Muscle layer of colon (tissue), 2 donors: Measurements from ENCODE around the gene PHRF1.
"Not testable (repeated sequence)": the region's sequence is repeated elsewhere in the genome, so short reads cannot be mapped to it uniquely, and the experiment has no call there.

Experiments used
- H3K27ac ChIP-seq: one replicate; pipeline ENCODE4 v1.7.0; 2013; ENCODE audit warnings: low read depth, mild to moderate bottlenecking, low read length, moderate library complexity
- H3K27me3 ChIP-seq, 2 donors: one replicate each; pipeline ENCODE4 v1.7.0; 2013; ENCODE audit warnings: low read length in 2 of 2, mild to moderate bottlenecking in 2 of 2; ENCODE audit not compliant: insufficient read depth in 2 of 2, control insufficient read depth in 1 of 2
- H3K36me3 ChIP-seq: one replicate; pipeline ENCODE4 v1.7.0; 2013; ENCODE audit warnings: mild to moderate bottlenecking, low read length; ENCODE audit not compliant: insufficient read depth
- H3K4me1 ChIP-seq: one replicate; pipeline ENCODE4 v1.7.0; 2013; ENCODE audit warnings: mild to moderate bottlenecking, low read length; ENCODE audit not compliant: insufficient read depth
- H3K4me3 ChIP-seq, 2 donors: one replicate each; pipeline ENCODE4 v1.7.0; 2013; ENCODE audit warnings: low read length in 2 of 2, low read depth in 1 of 2, mild to moderate bottlenecking in 1 of 2, moderate library complexity in 1 of 2
- H3K9ac ChIP-seq: one replicate; pipeline ENCODE4 v1.7.0; 2013; ENCODE audit warnings: low read length
- H3K9me3 ChIP-seq: one replicate; pipeline ENCODE4 v1.7.0; 2013; ENCODE audit warnings: mild to moderate bottlenecking, low read length
- donor health status: abdominal sarcoma.
- donor health status: Adenocarcinoma of cecum.

The PHRF1 gene

DNA sequence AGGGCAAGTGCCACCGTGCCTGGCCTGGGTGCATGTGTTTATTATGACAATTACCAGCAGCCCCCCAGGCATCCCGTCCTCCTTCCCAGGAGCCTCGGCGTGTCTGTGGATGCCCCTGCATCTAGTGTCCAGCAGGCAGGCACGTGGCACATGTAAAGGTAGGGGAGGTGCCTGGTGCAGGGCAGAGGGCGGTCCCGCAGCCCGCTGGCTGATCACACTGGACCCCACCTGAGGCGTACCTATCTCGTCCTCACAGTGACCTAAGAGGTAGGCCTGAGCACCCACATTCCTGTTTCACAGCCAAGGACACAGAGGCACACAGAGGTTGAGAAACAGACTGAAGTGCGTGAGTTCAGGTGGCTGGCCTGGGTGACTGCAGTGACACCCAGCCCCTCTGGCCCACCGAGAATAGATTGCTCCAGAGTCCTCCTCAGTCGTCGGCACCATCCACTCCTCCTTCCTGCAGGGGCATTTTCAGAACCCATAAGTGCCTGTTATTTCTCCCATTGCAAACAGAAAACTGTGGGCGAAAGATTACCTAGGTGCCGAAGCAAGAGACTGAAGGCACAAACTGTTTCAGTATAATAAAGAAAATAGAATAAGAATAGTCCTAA, 3.0 kb upstream of the PHRF1 start:
- peaks cover 0 to 11% of the 10 kb centered on the region in 2 donors for H3K27me3 ChIP-seq
- peaks cover 24% of the 10 kb centered on the region for H3K4me1 ChIP-seq
- no peak overlapping the region for H3K9ac ChIP-seq
- H3K4me3 ChIP-seq: no peak overlapping the region
- no peaks in the 10 kb centered on the region for H3K9me3 ChIP-seq
- H3K36me3 ChIP-seq: no peaks in the 10 kb centered on the region
- H3K27ac ChIP-seq: no peak overlapping the region

DNA sequence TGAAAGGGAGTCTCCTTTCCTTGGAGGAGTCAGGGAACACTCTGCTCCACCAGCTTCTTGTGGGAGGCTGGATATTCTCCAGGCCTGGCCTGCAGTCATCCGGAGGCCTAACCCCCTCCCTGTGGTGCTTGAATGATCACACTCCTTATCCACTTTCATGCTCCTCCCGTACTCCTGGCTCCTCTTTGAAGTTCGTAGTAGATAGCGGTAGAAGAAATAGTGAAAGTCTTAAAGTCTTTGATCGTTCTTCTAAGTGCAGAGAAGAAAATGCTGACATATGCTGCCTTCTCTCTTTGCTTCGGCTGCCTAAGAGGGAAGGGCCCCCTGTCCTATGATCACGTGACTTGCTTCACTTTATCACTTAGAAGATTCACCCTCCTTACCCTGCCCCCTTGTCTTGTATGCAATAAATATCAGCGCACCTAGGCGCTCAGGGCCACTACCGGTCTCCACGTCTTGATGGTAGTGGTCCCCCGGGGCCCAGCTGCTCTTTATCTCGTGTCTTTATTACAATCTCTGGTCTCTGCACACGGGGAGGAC, 2.2 kb upstream of the PHRF1 start:
- H3K9me3 ChIP-seq, H3K9ac ChIP-seq, H3K36me3 ChIP-seq, H3K27ac ChIP-seq: not testable (repeated sequence)
- H3K27me3 ChIP-seq: peaks cover 0 to 11% of the 10 kb centered on the region in 2 donors
- H3K4me3 ChIP-seq: peak overlapping the region in 1 of 2 donors; percentile 58
- peaks cover 28% of the 10 kb centered on the region for H3K4me1 ChIP-seq

DNA sequence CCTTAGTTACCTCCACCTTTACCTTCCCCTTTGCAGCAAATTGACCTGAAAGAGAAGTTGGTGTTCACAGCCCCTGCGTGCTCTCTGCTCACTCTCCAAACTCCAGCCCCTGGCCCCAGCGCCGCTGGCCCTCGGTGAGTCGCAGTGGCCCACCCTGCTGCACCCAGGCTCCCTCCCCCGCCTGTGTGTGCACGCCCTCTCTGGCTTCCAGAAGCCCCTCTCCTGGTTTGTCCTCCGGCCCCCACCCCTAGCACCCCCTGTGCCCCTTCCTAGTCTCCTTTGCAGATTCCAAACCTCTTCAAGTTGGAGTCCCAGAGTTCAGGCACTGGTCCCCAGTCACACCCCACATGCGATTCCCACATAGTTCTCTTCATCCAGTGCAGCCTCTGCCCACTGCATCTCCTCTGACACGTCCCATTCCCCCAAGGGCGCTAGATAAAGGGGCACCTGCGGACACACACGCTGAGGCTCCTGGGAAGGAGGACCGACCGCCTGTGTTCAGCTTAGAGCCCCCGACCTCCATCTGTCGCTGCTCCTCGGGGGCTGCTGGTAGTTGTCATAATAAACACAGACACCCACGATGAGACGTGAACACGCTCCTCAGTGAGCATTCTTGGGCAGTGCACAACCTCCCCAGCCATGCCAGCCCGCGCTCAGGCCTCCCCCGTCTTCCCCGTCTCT, 1.5 kb upstream of the PHRF1 start:
- no peak overlapping the region for H3K27ac ChIP-seq
- peaks cover 30% of the 10 kb centered on the region for H3K4me1 ChIP-seq
- peaks cover 0 to 11% of the 10 kb centered on the region in 2 donors for H3K27me3 ChIP-seq
- H3K9ac ChIP-seq: no peak overlapping the region
- peak overlapping the region; percentile 54 to 58 for H3K4me3 ChIP-seq
- no peaks in the 10 kb centered on the region for H3K9me3 ChIP-seq
- no peaks in the 10 kb centered on the region for H3K36me3 ChIP-seq

DNA sequence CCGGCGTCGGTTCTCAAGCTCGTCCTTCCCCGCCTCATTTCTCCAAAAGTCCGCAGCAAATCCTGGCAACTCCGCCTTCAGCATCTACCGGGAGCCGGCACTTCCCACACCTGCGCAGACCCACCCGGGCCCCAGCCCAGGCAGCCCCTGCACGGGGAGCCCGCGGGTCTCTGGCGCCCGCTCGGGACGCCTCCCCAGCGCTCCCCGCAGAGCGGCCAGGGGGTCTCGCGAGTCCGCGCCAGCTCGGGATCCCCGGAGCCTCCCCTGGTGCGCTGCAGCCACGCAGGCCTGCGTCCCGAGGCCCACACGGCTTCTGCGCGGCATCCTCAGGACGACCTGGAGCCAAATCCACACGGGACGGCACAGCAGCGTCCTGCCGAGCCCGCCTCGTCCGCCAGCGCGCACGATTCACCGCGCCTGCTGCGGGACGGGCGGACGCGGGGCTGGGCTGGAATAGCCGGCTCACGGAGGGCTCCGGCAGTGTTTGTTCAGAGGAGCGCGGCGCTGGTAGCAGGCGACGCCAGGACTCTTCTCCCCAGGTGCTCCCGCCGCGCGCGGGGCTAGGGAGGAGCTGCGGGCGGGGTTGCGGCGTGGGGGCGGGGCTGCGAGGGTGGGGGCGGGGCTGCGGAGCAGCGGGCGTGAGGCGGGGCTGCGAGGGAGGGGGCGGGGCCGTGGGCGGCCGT, 816 bp upstream of the PHRF1 start:
- Histone ChIP-seq H3K4me1 (peaks cover 36% of the 10 kb centered on the region), H3K27me3 (peaks cover 0 to 11% of the 10 kb centered on the region in 2 donors), H3K9me3 (no peaks in the 10 kb centered on the region), H3K9ac (no peak overlapping the region), H3K4me3 (peak overlapping the region; percentile 54 to 58), H3K27ac (no peak overlapping the region), H3K36me3 (no peaks in the 10 kb centered on the region)

GRCh38 chr11:576811-577610, 741 bp downstream of the PHRF1 start:
- H3K27ac ChIP-seq: peak overlapping the region; percentile 73
- peaks cover 6% of the 10 kb centered on the region for H3K36me3 ChIP-seq
- H3K4me1 ChIP-seq: peaks cover 36% of the 10 kb centered on the region
- H3K4me3 ChIP-seq: peak overlapping the region; percentile 95 to 99
- no peaks in the 10 kb centered on the region for H3K9me3 ChIP-seq
- peaks cover 0 to 11% of the 10 kb centered on the region in 2 donors for H3K27me3 ChIP-seq
- H3K9ac ChIP-seq: peak overlapping the region; percentile 93

DNA sequence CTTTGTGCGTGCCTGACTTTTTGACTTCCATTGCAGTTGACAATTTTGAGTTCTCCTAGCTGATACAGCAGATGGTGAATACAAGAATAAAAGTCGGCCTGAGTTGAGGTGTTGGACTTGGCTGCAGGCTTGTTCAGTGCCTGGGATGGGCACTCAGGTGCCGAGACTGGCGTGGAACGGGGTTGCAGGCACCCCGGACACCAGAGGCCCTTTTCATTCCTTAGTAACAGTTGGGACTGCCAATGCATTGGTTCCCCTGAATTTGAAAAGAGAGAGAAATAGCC, 1.3 kb downstream of the PHRF1 start:
- Histone ChIP-seq H3K27me3 (peaks cover 0 to 11% of the 10 kb centered on the region in 2 donors), H3K9me3 (no peaks in the 10 kb centered on the region), H3K4me3 (peak overlapping the region in 1 of 2 donors; percentile 95), H3K4me1 (peaks cover 36% of the 10 kb centered on the region), H3K36me3 (peaks cover 8% of the 10 kb centered on the region), H3K9ac (peak overlapping the region; percentile 93), H3K27ac (peak overlapping the region; percentile 73)

DNA sequence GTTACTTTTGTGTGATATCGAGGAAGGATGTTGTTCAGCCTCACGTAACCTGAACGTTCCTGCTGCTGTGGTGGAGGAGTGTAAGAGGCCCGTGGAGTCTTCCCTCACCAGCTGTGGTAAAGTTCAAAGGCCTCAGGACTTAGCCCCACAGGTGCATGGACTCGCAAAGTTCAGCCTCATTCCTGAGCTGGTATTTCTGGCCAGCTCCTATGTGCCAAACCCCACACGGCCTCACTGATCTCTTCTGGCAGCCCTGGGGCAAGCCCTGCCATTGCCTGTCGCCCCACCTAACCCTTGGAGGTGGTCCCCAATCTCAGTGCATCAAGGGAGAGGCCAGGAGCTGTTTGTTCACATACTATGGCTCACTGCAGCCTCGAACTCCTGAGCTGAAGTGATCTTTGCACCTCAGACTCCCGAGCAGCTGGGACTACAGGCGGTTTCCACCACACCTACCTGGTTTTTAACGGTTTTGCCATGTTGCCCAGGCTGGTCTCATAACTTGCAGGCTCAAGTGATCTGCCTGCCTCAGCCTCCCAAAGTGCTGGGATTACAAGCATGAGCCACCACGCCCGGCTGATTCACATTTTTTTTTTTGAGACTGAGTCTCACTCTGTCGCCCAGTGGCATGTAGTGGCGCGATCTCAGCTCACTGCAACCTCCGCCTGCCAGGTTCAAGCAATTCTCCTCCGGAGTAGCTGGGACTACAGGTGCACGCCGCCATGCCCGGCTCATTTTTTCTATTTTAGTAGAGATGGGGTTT, 2.2 kb downstream of the PHRF1 start:
- Histone ChIP-seq H3K9me3 (no peaks in the 10 kb centered on the region), H3K27ac (no peak overlapping the region), H3K27me3 (peaks cover 0 to 8% of the 10 kb centered on the region in 2 donors), H3K36me3 (peaks cover 12% of the 10 kb centered on the region), H3K9ac (peak overlapping the region; percentile 93), H3K4me3 (peak overlapping the region in 1 of 2 donors; percentile 95), H3K4me1 (peaks cover 36% of the 10 kb centered on the region)

DNA sequence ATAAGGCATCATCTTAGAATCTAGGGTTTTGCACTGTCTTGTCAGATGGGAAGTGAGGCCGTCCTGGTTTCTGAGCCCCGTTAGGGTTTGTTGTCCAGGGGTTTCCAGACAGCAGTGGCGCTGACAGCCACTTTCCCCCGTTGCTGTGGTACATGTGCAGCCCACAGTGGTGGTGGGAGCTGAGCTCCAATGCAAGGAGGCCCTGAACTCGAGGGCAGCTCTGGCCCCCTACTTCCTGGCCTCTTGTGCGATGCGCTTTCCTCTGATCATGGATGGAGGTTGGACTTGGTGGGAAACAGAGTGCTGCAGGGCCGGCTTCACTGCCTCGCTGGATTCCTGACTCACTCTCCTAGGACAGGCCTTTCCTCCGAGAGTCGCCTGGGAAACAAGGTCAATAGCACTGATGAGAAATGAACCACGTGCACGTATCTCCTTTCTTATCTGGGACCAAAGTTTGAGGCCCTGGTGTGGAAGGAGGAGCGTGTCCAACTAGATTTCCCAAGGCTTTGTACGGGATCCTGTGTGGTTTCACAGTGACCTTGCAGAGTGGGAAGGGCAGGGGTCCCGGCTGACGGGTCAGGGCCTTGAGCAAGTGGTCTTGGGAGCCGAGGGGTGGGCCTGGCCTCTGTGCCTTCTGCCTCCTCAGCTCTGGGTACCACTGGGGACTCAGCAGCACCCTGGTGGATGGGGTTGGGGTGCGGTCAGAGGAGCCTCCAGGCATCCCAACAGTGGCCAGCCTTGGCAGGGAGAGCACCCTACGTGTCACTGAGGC, 3.7 kb downstream of the PHRF1 start:
- no peak overlapping the region for H3K27ac ChIP-seq
- peaks cover 19% of the 10 kb centered on the region for H3K36me3 ChIP-seq

GRCh38 chr11:581342-581741, 5.1 kb downstream of the PHRF1 start:
- peaks cover 32% of the 10 kb centered on the region for H3K4me1 ChIP-seq
- H3K27ac ChIP-seq: no peak overlapping the region
- peaks cover 20% of the 10 kb centered on the region for H3K36me3 ChIP-seq
- H3K27me3 ChIP-seq: no peaks in the 10 kb centered on the region
- no peak overlapping the region for H3K9ac ChIP-seq
- H3K9me3 ChIP-seq: no peaks in the 10 kb centered on the region
- H3K4me3 ChIP-seq: no peak overlapping the region

More for the DNA sequence above, 3.7 kb downstream of the PHRF1 start:
- Histone ChIP-seq H3K27me3 (peaks cover 0 to 5% of the 10 kb centered on the region in 2 donors), H3K9ac (no peak overlapping the region), H3K4me3 (no peak overlapping the region), H3K4me1 (peaks cover 32% of the 10 kb centered on the region), H3K9me3 (no peaks in the 10 kb centered on the region)

GRCh38 chr11:581752-582151, 5.5 kb downstream of the PHRF1 start:
- H3K27ac ChIP-seq: no peak overlapping the region
- H3K36me3 ChIP-seq: peaks cover 24% of the 10 kb centered on the region
- no peak overlapping the region for H3K9ac ChIP-seq
- H3K4me1 ChIP-seq: peaks cover 32% of the 10 kb centered on the region
- no peak overlapping the region for H3K4me3 ChIP-seq
- no peaks in the 10 kb centered on the region for H3K27me3 ChIP-seq
- no peaks in the 10 kb centered on the region for H3K9me3 ChIP-seq
